Nephron (organoid): ENCODE data around the gene SEMA5A.

Source experiments
- H3K27ac Mint-ChIP-seq, 3 experiments: 2 replicates each; pipeline ENCODE4 v1.8.0; 2020; ENCODE audit warnings: mixed read lengths in 3 of 3, mild to moderate bottlenecking in 2 of 3, moderate library complexity in 1 of 3
- H3K27me3 Mint-ChIP-seq: 2 replicates; pipeline ENCODE4 v1.8.0; 2021; ENCODE audit warnings: low read depth, mild to moderate bottlenecking, moderate library complexity, mixed read lengths
- H3K36me3 Mint-ChIP-seq: 2 replicates; pipeline ENCODE4 v1.8.0; 2020; ENCODE audit warnings: low read depth, mixed read lengths
- H3K4me1 Mint-ChIP-seq: 2 replicates; pipeline ENCODE4 v1.8.0; 2020; ENCODE audit warnings: mixed read lengths
- H3K4me3 Mint-ChIP-seq, 3 experiments: 2 replicates each; pipeline ENCODE4 v1.8.0; 2020; ENCODE audit warnings: mild to moderate bottlenecking in 3 of 3, mixed read lengths in 3 of 3, moderate library complexity in 2 of 3
- H3K9me3 Mint-ChIP-seq: 2 replicates; pipeline ENCODE4 v1.8.0; 2020; ENCODE audit warnings: mixed read lengths
- TF ChIP-seq, protein P1 (sequence below), 3 experiments: fragments of 200-600 bp; sonication (generic); IDR thresholded peaks; one replicate each; pipeline ENCODE4 v1.5.0; 2021; ENCODE audit warnings: antibody characterized with exemption in 3 of 3; ENCODE audit not compliant: unreplicated experiment in 3 of 3

SEMA5A gene

DNA sequence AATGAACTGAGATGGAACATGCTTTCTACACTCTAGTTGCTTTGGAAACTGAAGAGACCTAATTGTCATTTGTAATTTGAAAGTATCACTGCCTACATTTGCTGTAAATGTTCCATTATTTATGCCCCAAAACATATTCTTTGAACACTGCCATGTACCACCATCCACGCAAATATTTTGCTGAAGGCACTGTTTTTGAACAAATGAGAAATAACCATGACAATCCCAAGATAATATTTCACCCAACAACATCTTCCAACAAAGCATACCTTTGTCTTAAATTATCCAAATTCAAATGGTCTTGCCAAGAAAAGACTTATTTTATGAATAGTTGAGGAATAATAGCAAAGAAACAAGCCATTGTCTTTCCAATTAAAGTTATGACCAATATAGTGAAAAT, 356.2 kb downstream of the SEMA5A start:
- Mint-ChIP-seq H3K27ac (no peak overlapping the region), H3K9me3 (no peaks in the 10 kb centered on the region), H3K4me3 (no peak overlapping the region), H3K4me1 (peaks cover 9% of the 10 kb centered on the region), H3K27me3 (no peaks in the 10 kb centered on the region), H3K36me3 (peaks cover 37% of the 10 kb centered on the region)
- TF ChIP-seq, protein P1, sequence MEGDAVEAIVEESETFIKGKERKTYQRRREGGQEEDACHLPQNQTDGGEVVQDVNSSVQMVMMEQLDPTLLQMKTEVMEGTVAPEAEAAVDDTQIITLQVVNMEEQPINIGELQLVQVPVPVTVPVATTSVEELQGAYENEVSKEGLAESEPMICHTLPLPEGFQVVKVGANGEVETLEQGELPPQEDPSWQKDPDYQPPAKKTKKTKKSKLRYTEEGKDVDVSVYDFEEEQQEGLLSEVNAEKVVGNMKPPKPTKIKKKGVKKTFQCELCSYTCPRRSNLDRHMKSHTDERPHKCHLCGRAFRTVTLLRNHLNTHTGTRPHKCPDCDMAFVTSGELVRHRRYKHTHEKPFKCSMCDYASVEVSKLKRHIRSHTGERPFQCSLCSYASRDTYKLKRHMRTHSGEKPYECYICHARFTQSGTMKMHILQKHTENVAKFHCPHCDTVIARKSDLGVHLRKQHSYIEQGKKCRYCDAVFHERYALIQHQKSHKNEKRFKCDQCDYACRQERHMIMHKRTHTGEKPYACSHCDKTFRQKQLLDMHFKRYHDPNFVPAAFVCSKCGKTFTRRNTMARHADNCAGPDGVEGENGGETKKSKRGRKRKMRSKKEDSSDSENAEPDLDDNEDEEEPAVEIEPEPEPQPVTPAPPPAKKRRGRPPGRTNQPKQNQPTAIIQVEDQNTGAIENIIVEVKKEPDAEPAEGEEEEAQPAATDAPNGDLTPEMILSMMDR (IDR thresholded peaks at IDR 0.05; ENCODE audit: unreplicated experiment in 3 of 3): no peak

- no peaks in the 10 kb centered on the region for H3K27me3 Mint-ChIP-seq
- H3K4me1 Mint-ChIP-seq: peaks cover 2% of the 10 kb centered on the region
- no peaks in the 10 kb centered on the region for H3K9me3 Mint-ChIP-seq
- peaks cover 36% of the 10 kb centered on the region for H3K36me3 Mint-ChIP-seq
- H3K4me3 Mint-ChIP-seq: no peak overlapping the region
- no peak overlapping the region for H3K27ac Mint-ChIP-seq
- TF ChIP-seq, protein P1 (IDR thresholded peaks at IDR 0.05; ENCODE audit: unreplicated experiment in 3 of 3): no peak
Observed at GRCh38 chr5:9188956-9189355, 356.9 kb downstream of the SEMA5A start.

DNA sequence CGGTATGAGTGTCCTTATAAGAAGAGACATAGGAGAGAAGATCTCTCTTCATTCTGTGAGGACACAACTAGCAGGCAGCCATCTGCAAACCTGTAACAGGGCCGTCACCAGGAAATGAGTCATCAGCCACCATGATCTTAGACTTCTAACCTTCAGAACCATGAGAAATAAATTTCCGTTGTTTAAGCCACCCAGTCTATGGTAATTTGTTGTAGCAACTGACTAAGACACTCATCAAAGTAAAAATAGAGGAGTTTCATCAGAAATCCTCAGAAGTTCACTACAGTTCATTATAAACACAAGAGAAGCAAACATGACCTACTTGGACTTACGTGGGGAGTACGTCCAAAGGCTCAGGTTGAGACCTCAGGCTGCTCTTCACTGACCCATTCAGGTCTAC, 357.7 kb downstream of the SEMA5A start:
- no peak overlapping the region for H3K4me3 Mint-ChIP-seq
- H3K27ac Mint-ChIP-seq: no peak overlapping the region
- H3K36me3 Mint-ChIP-seq: peaks cover 39% of the 10 kb centered on the region
- no peaks in the 10 kb centered on the region for H3K4me1 Mint-ChIP-seq
- H3K9me3 Mint-ChIP-seq: no peaks in the 10 kb centered on the region
- no peaks in the 10 kb centered on the region for H3K27me3 Mint-ChIP-seq
- TF ChIP-seq, protein P1 (IDR thresholded peaks at IDR 0.05; ENCODE audit: unreplicated experiment in 3 of 3): no peak

GRCh38 chr5:9187614-9188013, 358.3 kb downstream of the SEMA5A start:
- Mint-ChIP-seq H3K27me3 (no peaks in the 10 kb centered on the region), H3K4me1 (no peaks in the 10 kb centered on the region), H3K4me3 (no peak overlapping the region), H3K36me3 (peaks cover 39% of the 10 kb centered on the region), H3K27ac (no peak overlapping the region), H3K9me3 (no peaks in the 10 kb centered on the region)
- TF ChIP-seq, protein P1 (IDR thresholded peaks at IDR 0.05; ENCODE audit: unreplicated experiment in 3 of 3): no peak

GRCh38 chr5:9186069-9186468, 359.8 kb downstream of the SEMA5A start:
- Mint-ChIP-seq H3K4me3 (no peak overlapping the region), H3K36me3 (peaks cover 37% of the 10 kb centered on the region), H3K27me3 (no peaks in the 10 kb centered on the region), H3K9me3 (no peaks in the 10 kb centered on the region), H3K27ac (no peak overlapping the region), H3K4me1 (no peaks in the 10 kb centered on the region)
- TF ChIP-seq, protein P1 (IDR thresholded peaks at IDR 0.05; ENCODE audit: unreplicated experiment in 3 of 3): no peak

DNA sequence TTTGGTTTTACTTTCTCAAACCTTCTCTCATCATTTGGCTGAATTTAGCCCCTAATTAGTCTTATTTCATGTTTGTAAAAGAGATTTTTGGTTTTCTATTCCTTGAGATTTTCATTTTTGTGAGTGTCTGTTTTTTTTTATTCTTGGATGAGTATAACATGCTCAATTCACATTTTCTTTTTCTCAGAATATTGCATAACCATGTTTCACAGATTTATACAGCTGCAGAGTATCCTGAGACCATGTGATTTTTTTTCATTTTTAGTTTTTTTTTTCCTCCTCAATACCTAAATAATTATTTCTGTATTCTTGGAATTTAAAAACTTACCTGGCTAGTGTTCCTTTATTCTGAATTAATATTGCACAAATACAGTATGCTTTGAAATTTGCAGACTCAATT, 361.9 kb downstream of the SEMA5A start:
- TF ChIP-seq, protein P1 (IDR thresholded peaks at IDR 0.05; ENCODE audit: unreplicated experiment in 3 of 3): no peak

More for the DNA sequence above, 361.9 kb downstream of the SEMA5A start:
- no peaks in the 10 kb centered on the region for H3K4me1 Mint-ChIP-seq
- peaks cover 22% of the 10 kb centered on the region for H3K36me3 Mint-ChIP-seq
- no peaks in the 10 kb centered on the region for H3K9me3 Mint-ChIP-seq
- H3K4me3 Mint-ChIP-seq: no peak overlapping the region
- H3K27me3 Mint-ChIP-seq: no peaks in the 10 kb centered on the region
- H3K27ac Mint-ChIP-seq: no peak overlapping the region
